CD4-positive, alpha-beta T cell treated with Interleukin-17A for 1 hour (primary cell): ENCODE results near the gene BCAN.

Source experiments
- DNase-seq: peaks from one replicate; pipeline ENCODE4 v3.0.0-alpha.2; 2020

BCAN gene

GRCh38 chr1:156704930-156705320, 63.0 kb downstream of the BCAN start:
- no peak for DNase-seq

DNA sequence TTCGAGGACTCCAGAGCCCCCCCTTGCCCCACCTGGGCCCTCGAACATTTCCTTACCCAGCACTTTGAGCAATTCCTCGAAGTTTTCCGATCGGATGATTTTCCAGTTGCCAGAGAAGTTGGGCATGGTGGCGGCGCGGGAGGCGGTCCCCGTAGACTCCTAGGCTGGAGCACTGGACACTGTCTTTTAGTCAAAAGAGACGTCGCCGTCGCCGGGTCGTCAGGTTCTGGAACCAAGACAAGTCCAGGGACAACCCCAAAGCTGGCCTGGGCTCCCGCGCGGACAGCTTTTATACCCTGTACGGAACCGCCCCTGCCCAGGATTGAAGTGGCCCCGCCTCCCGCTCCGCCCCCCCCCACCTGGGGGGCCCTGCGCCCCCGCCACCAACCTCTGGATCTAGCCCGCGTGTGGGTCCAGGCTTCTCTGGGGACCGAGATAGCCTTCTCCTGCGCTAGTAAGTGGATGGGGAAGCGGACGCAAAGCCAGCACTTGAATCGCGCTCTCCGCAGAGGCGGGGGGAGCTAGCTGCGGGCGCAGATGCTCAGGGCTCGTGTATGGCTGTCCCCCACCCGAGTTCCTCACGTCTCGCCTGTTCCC, 63.5 kb downstream of the BCAN start, which contains the start of gene CRABP2:
TSS of gene CRABP2 (minus strand) at position 263 of the 597 bp plus-strand sequence. CDS start at position 126, 137 bp downstream.
- no peak for DNase-seq

DNA sequence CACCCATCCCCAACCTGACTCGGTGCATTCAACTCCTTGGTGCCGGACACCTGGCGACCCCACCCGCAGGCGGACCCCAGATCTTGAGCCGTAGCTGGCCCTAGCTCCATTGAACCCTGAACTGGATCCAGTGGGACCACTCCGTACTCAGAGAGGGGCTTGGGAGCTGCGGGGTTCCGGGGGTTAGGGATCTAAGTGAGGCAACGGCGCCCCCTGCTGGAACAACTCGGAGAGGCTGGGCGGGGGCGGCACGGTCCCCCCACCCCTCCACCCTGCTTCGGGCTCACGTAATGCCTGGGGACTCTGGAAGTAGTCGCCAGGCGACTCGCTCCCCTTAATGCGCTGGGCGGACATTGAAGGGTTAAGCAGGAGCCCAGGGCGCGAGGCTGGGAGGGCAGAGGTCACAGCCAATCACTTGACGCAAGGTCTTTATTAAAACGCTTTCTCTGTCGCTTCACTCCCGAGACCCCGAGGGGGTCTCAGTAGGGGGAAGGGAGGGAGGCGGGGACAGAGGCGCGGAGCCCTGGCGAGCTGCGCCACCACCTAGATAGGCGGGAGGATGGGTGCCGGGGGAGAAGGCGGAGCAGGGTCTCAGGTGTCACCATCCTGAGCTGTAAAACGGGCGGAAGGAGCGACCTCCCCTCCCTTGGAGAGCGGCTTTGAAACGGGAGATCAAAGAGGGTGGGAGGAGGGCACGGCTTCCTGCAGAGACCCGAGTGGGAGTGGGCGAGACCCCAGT, 64.2 kb downstream of the BCAN start:
- DNase-seq = peak; percentile 72

DNA sequence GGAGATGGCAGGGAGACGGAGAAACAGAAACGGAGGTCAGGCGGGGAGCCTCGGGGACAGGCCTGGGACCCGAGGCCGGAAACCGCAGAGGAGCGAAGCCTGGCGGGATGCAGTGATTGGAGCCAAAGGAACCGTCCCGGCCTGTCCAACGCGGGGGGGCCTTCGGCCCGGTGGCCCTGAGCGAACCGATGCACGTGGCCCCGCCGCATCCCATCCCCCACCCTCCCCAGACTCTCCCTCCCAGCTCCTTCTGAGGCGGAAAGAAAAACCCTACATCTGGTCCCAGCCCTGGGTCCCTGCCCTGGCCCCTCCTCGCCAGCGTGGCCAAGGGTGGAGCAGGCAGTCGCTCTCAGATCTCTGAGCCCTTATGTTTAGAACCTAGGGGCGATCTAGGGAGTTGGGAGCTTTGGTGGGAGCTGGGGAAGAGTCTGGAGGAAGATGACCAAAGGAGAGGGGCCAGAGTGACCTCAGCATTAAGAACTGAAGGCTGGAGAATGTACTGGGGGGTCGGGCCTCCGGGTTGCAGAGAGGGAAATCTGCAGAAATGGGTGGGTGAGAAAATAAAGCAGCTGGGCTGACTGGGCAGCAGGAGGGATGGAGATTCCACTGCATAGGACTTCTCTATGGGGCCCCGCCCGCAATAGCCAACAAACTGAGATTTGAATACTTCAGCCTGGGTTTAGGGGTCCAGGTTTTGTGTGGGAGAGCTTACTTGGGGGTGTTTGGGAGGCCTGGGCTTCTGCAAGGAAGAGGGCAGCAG, 64.9 kb downstream of the BCAN start:
- peak; percentile 41 for DNase-seq

DNA sequence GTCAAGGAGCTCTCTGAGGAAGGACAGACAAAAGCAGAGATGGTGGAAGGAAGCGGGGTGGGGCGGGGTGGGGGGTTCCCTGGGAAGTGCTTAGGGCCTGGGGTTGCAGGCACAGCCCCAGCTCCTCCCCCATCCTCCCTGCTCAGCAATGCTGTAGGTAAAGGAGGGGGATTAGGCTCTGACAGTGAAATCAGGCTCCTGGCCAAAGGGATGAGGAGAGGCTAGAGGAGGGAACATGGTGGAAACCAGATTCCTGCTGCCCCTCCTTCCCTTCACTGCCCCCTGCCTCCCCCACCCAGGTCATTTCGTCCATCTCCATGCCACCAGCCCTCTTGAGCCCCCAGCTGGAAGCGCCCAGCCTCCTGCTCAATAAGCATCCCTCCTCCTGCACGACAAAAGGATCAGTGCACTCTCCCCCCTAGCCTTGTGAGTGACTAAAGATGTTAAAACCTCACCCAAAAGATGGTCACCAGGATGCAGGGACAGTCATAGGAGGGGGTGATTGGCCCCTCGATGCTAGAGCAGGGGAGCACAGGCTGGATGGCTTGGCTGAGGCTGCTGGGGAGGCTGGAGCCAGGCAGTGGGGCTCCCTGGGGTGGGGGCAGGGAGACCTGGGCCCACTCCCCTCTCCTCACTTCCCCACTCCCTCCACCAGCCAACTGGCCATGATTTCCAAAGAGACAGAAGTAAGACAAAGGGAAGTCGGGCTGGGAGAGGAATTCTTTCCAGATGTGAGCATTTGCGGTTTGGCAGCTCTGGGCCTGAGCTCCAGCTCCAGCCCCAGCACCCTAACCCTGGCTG, 65.7 kb downstream of the BCAN start:
- no peak for DNase-seq

GRCh38 chr1:156708218-156708661, 66.3 kb downstream of the BCAN start:
- no peak for DNase-seq

- no peak for DNase-seq
Measured at GRCh38 chr1:156709031-156709430, 67.1 kb downstream of the BCAN start.
